Breast epithelium (tissue), 4 donors: ENCODE results near the gene PTPN18. TPM values are rescaled to one million over a fixed set of nuclear protein-coding genes. Genes with fewer than 3 reads are reported as not detected.

Source experiments
- DNase-seq, 2 donors: peaks; one replicate each; pipeline ENCODE4 v3.0.0-alpha.2; 2019; ENCODE audit warnings: low spot score in 2 of 2
- H3K27ac ChIP-seq, 2 donors: fragments of 200-600 bp; sonication (generic) in 1 of 2; one replicate each; pipeline ENCODE4 v1.5.1; 2016 to 2019; ENCODE audit warnings: mild to moderate bottlenecking in 1 of 2
- H3K27me3 ChIP-seq, 2 donors: fragments of 200-600 bp; sonication (generic) in 1 of 2; one replicate each; pipeline versions ENCODE4 v1.5.1 to v1.6.0; 2017 to 2019; ENCODE audit warnings: control low read depth in 1 of 2, mild to moderate bottlenecking in 1 of 2
- H3K36me3 ChIP-seq: fragments of 200-600 bp; one replicate; pipeline ENCODE4 v1.5.1; 2019
- H3K4me1 ChIP-seq, 2 donors: fragments of 200-600 bp; sonication (generic); one replicate each; pipeline ENCODE4 v1.5.1; 2016 to 2019; ENCODE audit warnings: control low read depth in 1 of 2
- H3K4me3 ChIP-seq, 3 donors: fragments of 200-600 bp; sonication (generic); 1 replicate in 2 of 3; 2 replicates in 1 of 3; pipeline ENCODE4 v1.5.1; 2016 to 2019; ENCODE audit warnings: mild to moderate bottlenecking in 3 of 3, moderate library complexity in 2 of 3
- H3K9me3 ChIP-seq, 2 donors: fragments of 200-600 bp; sonication (generic) in 1 of 2; one replicate each; pipeline ENCODE4 v1.5.1; 2016 to 2019; ENCODE audit warnings: control low read depth in 1 of 2
- CTCF ChIP-seq, 3 donors: fragments of 450-650 bp; IDR thresholded peaks; one replicate each; pipeline ENCODE4 v1.5.1; 2016 to 2017; ENCODE audit warnings: antibody characterized with exemption in 3 of 3, mild to moderate bottlenecking in 3 of 3, moderate library complexity in 3 of 3
- POLR2A ChIP-seq: fragments of 450-650 bp; IDR thresholded peaks from one replicate; pipeline ENCODE4 v1.6.1; 2016; ENCODE audit warnings: antibody characterized with exemption, mild to moderate bottlenecking, moderate library complexity
- POLR2AphosphoS5 ChIP-seq, 3 donors: sonication (generic); formaldehyde crosslinking; IDR thresholded peaks; one replicate each; pipeline ENCODE4 v1.6.1; 2017; ENCODE audit warnings: antibody characterized with exemption in 3 of 3
- intact Hi-C: fragments of 100-400 bp; cut with DNase I; formaldehyde crosslinking; loops from one replicate; pipeline ENCODE4 v1.15.1; 2023; ENCODE audit warnings: low total_unique reads
- total RNA-seq, 3 donors: library from RNA; depleted of rRNA; stranded (reverse); fragments of >200 nt; gene quantifications; one replicate each; pipeline ENCODE4 v1.1.0, GENCODE V29; 2016

The PTPN18 gene
- total RNA-seq, 3 donors from 2014 or later = 50.8 to 77.1 (median 54.3) TPM

- Histone ChIP-seq H3K27me3 (no peaks in the 10 kb centered on the region), H3K4me3 (no peak overlapping the region), H3K27ac (no peak overlapping the region), H3K9me3 (no peaks in the 10 kb centered on the region), H3K36me3 (no peaks in the 10 kb centered on the region), H3K4me1 (no peaks in the 10 kb centered on the region)
- intact Hi-C loops = no loop called here
- TF ChIP-seq CTCF (IDR thresholded peaks at IDR 0.05) = no peak
- no peak for TF ChIP-seq POLR2AphosphoS5 (IDR thresholded peaks at IDR 0.05)
- no peak for TF ChIP-seq POLR2A
- DNase-seq = no peak
These were observed 39.3 kb upstream of the PTPN18 start for GRCh38 chr2:130316596-130316995.

GRCh38 chr2:130318906-130319305 is 37.0 kb upstream of the PTPN18 start:
- intact Hi-C loops = no loop called here
- DNase-seq = no peak
- H3K4me1 ChIP-seq = no peaks in the 10 kb centered on the region

GRCh38 chr2:130319536-130319935 is 36.3 kb upstream of the PTPN18 start:
- H3K4me1 ChIP-seq = no peaks in the 10 kb centered on the region
- intact Hi-C loops = no loop called here
- no peaks in the 10 kb centered on the region for H3K9me3 ChIP-seq
- no peak for DNase-seq
- no peak overlapping the region for H3K4me3 ChIP-seq
- TF ChIP-seq CTCF (IDR thresholded peaks at IDR 0.05) (no peak), POLR2A (no peak), POLR2AphosphoS5 (IDR thresholded peaks at IDR 0.05) (no peak)
- no peaks in the 10 kb centered on the region for H3K36me3 ChIP-seq
- H3K27me3 ChIP-seq = no peaks in the 10 kb centered on the region
- H3K27ac ChIP-seq = no peak overlapping the region

More at GRCh38 chr2:130318906-130319305, 37.0 kb upstream of the PTPN18 start:
- TF ChIP-seq POLR2AphosphoS5 (IDR thresholded peaks at IDR 0.05) (no peak), POLR2A (no peak), CTCF (IDR thresholded peaks at IDR 0.05) (no peak)
- H3K27ac ChIP-seq = no peak overlapping the region
- no peaks in the 10 kb centered on the region for H3K36me3 ChIP-seq
- no peaks in the 10 kb centered on the region for H3K27me3 ChIP-seq
- no peak overlapping the region for H3K4me3 ChIP-seq
- H3K9me3 ChIP-seq = no peaks in the 10 kb centered on the region

GRCh38 chr2:130327703-130328527 is 27.9 kb upstream of the PTPN18 start:
- no peak overlapping the region for H3K27ac ChIP-seq
- intact Hi-C loops = no loop called here
- H3K4me1 ChIP-seq = no peaks in the 10 kb centered on the region
- no peaks in the 10 kb centered on the region for H3K27me3 ChIP-seq
- DNase-seq = no peak
- no peaks in the 10 kb centered on the region for H3K9me3 ChIP-seq
- no peak overlapping the region for H3K4me3 ChIP-seq
- no peaks in the 10 kb centered on the region for H3K36me3 ChIP-seq
- TF ChIP-seq CTCF (IDR thresholded peaks at IDR 0.05) = no peak
- TF ChIP-seq POLR2A = no peak
- no peak for TF ChIP-seq POLR2AphosphoS5 (IDR thresholded peaks at IDR 0.05)

GRCh38 chr2:130328710-130329109 is 27.1 kb upstream of the PTPN18 start:
- no peak overlapping the region for H3K4me3 ChIP-seq
- no peak overlapping the region for H3K27ac ChIP-seq
- H3K4me1 ChIP-seq = no peaks in the 10 kb centered on the region
- no peaks in the 10 kb centered on the region for H3K27me3 ChIP-seq
- H3K9me3 ChIP-seq = no peaks in the 10 kb centered on the region
- intact Hi-C loops = no loop called here
- no peak for TF ChIP-seq POLR2AphosphoS5 (IDR thresholded peaks at IDR 0.05)
- no peak for TF ChIP-seq POLR2A
- TF ChIP-seq CTCF (IDR thresholded peaks at IDR 0.05) = no peak
- no peak for DNase-seq
- H3K36me3 ChIP-seq = no peaks in the 10 kb centered on the region
